UCSD-AML1 (cell line): ENCODE measurements around the gene FIBP.
"Not testable (repeated sequence)": the region's sequence is repeated elsewhere in the genome, so short reads cannot be mapped to it uniquely, and the experiment has no call there.

Experiments
- DNase-seq: peaks from one replicate; lab custom pipeline; 2025; ENCODE audit not compliant: unreplicated experiment; lab: John Stamatoyannopoulos, UW

Gene FIBP

DNA sequence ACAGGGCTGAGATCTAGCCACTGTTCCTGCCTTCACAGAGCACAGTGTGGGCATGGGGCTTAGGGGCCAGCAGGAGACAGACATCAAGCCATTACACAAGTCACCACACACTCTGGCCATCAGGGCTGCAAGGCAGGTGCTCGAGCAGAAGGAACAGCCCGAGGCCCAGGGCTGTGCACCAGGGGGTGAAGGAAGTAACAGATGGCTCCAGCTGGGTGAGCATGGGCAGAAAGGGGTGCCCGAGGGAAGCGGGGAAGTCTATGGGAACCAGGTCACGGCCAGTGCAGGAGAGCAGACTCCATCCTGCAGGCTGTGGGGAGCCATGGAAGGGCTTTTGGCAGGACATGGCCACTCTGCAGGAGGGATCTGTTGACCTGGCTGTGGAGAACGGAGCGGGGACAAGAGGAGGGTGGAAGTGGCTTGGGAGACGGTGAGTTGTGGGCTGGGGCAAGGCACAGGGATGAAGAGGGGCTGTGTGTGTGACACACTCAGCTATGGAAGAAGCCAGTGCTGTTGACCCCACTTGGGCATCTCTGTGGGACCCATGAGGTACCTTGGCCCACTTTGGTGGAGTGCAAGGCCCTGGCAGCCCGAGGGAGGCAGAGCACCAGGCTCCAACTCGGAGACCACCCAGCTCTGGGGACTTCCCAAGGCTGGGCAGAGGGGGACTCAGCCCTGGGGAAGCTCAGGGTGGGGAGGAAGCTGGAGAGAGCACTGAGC is 27.0 kb upstream of the FIBP start:
- peak; percentile 30 for DNase-seq

DNA sequence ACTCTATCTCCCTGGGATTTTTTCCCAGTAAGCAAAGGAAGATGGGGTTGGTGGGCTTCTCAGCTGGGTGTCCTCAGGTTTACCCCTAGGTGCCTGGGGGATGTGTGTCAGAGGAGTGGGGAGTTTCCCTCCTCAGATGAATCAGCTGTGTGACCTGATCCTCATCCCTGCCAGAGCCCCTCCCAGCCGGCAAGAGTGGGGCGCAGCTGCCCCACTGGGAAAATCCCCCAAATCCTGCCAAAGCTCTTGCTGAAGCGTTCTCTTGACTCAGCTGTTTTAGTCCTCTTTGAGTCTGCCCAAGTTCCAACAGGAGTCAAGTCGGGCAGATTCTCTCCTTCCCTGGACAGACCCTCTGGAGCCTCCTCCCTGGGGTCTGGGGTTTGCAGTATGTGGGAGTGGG is 24.6 kb upstream of the FIBP start:
- DNase-seq: no peak

DNA sequence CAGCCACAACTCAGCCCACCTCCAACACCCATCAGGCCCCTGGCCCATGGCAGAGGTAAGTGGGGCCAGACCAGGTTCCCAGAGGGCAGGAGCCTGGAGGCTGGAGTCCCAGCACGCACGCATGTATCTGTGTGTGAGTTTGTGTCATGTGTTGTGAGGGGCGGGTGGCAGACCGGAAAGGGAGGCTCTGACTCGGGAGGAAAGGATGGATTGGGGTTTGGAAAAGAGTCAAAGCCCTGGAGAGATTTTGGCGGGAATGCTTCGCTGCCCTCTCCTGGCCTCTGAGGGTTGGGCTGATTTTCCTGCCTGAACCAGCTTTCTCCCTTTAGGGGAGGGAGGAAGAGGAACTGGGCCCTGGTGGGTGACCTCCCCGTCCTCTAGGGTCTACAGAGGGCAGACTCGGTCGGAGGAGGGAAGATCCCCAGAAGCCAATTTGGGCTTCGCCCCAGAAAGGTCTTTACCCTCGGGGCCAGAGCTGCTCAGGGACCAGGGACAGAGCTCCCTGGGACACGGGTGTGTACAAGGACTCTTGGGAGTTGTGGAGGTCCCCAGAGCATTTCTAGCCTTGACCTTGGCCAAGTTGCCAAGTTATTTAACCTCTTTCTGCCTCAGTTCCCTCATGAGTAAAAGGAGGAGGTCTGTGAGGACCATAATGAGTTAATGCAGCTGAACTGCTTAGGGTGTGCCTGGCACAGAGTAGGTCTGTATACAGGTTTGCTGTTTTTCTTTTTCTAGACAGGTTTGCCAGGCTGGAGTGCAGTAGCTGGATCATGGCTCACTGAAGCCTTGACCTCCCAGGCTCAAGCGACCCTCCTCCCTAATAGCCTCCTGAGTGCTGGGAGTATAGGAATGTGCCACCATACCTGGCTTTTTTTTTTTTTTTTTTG is 23.7 kb upstream of the FIBP start:
- peak; percentile 38 for DNase-seq

DNA sequence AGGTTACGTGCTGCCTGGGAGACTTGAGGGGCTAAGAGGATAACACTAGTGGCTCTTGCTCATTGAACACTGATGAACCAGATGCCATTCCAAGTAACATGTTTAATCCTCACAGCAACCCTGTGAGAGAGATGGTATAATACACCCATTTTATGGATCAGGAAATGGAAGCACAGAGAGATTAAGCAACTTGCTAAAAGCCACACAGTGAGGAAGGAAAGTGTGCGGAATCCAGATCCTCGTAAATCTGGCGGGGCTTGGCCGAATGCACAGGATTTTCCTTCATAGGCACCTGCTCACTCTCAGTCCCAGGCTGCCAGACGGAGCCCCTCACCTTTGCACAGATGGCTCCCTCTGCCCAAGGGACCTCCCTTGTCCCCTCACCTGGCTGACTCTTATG is 19.6 kb upstream of the FIBP start:
- DNase-seq: no peak

DNA sequence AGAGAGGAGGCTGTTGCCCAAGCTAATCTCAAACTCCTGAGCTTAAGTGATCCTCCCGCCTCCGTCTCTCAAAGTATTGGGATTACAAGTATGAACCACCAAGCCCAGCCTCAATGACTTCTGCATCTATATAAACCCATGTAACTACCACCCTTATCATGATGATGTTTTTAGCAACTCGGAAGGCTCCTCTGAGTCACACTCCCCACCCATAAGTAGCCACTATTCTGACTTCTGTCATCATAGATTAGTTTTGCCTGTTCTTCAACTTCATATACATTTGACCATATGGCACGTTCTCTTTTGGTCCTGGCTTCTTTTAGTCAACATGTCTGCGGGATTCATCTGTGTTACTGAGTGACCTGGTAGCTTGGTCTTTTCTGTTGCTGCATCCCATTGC is 18.3 kb upstream of the FIBP start:
- DNase-seq: no peak

DNA sequence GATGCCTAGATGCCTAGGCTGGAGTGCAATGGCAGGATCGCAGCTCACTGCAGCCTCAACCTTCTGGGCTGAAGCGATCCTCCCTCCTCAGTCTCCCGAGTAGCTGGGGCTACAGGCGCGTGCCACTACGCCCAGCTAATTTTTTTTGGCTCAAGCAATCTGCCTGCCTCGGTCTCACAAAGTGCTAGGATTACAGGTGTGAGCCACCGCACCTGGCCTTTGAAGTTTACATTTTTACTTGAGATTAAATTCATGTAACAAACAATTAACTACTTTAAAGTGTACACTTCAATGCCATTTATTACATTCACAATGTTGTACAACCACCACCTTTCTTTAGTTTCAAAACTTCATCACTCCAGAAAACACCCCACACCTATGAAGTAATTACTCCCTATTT is 15.4 kb upstream of the FIBP start:
- DNase-seq: no peak

DNA sequence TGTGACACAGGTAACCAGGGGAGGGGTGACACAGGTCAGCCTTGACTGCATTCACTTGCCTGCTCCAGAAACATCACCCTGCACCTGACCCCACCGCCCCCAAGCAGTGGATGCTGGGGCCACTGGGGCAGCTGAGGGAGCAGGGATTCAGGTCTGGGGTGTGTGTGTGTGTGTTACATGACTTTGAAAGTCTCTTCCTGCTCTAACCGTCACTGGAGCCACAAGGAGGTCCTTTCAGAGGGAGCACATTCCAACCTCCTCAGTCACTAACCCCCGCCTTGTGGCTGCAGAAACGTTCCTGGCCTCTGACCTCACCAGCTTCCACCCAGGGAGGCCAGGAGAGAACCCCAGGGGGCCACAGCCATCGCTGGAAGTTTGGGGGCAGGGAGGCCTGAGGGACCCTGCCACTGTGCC is 14.8 kb upstream of the FIBP start:
- peak; percentile 19 for DNase-seq

DNA sequence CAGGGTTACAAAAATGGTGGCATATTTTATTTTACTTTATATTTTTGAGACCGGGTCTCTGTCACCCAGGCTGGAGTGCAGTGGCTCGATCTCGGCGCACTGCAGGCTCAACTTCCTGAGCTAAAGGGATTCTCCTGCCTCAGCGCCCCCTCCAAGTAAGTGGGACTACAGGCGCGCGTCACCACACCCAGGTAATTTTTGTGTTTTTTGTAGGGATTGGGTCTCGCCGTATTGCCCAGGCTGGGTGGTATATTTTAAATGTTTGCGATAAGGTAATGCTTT is 12.6 kb upstream of the FIBP start:
- no peak for DNase-seq

DNA sequence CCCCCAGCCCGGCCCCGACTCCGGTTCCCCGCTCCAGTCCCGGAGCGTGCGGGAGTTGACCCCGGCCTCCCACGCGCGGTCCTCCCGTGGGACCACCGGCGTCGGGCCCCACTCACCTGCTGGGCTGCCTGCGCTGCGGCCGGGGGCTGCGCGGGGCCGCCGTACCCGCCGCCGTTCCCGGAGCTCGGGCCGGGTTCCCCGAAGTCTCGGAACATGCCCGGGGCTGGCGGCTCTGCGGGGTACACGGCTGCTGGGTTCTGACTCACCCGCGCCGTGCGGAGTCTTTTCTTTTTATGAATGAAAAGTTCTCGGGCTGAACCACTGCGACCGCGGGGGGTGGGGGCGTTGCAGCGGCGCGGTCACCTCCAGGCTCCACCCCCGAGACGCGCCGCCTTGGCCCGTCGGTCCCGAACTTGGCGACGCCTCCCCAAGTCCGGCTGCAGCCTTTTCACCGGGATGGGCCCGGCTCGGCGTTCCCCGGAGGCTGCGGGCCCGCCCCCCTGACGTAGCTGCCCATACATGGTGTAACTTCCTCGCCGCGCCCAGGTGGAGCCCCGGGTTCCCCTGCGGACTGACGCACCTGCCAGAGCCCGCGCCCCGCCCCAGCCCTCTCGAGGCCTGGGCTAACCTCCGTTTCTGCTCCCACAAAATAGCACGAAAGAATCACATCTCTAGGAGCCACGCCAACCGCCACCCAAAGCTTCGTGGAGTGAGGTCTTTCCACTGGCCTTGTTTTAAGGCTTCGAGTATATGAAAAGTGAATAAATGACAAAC is 12.0 kb upstream of the FIBP start, which contains the start of gene FOSL1:
Gene FOSL1 (minus strand): TSS at position 264 of the 774 bp plus-strand sequence. CDS start 49 bp downstream, at position 215.
- DNase-seq: peak; percentile 90

DNA sequence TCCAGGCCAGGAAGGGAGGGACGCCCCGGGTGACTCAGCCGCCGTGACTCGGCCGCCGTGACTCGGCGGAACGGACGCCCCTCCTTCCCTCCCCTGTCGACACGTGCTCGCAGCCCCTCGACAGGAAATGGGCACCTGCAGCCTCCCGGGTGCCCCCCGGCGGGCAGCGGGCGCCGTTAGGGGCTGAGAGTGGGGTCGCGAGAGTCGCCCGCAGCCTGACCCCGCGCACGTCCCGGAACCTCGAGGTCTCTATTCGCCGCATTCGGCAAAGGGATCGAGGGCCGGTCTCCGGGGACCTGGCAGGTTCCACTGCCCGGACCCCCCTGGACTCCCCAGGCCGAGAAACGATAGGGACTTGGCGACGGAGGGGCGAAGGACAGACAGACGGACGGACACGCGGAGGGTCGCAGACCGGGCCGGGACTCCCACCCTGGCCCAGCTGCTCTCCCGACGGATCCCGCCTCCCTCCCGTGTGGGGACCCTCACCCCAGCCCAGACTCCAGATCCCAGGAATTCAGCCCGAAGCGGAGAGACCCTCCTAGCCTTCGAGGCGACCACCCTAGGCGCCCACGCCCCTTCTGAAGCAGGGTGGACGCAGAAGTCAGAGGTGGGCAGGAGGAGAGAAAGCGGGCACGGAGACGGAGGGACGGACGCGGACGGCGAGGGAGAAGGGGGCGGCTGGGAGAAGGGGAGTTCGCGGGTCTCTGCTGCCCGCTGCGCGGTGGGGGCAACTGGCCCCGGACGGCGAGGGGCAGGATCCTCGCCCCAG is 11.3 kb upstream of the FIBP start:
- peak; percentile 78 for DNase-seq

DNA sequence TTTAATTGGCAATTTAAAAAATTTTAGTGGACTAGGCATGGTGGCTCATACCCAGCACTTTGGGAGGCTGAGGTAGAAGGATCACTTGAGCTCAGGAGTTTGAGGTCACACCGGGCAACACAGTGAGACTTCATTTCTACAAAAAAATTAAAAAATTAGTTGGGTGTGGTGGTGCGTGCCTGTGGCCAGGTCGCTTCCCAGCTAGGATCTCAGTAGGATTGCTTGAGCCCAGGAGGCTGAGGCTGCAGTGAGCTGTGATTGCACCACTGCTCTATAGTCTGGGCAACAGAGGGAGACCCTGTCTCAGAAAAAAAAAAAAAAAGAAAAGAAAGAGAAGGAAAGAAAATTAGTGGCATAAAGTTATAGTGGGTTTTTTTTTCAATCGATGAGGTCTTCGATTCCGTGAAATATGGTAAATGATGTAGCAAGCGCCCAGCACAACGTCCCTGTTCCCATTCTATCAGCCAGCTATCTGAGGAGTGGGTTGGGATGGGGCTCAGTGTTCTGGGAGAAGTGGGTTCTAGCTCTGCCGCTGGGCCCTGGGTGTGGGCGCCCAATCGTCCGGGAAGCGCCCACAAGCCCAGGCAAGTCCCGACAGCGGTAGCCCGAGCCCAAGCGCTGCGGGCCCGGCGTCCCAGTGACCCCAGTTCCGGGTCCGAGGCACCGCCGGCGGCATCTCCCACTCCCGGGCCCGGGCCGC is 10.5 kb upstream of the FIBP start:
- no peak for DNase-seq

DNA sequence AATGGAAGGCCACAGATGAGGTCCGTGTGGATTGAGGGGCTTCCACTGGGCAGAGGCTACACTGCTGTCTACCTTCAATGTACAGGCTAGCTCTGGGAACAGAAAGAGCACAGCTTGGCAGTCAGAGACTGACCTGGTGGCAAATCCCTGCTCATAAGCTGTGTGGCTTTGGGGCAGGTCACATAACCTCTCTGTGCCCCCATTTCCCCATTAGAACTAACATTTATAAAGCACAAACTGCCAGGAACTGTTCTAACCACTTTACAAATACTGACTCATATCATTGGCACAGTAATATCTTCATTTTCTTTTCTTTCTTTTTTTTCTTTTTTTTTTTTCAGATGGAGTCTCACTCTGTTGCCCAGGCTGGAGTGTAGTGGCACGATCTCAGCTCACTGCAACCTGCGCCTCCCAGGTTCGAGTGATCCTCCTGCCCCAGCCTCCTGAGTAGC is 8.8 kb upstream of the FIBP start:
- no peak for DNase-seq

DNA sequence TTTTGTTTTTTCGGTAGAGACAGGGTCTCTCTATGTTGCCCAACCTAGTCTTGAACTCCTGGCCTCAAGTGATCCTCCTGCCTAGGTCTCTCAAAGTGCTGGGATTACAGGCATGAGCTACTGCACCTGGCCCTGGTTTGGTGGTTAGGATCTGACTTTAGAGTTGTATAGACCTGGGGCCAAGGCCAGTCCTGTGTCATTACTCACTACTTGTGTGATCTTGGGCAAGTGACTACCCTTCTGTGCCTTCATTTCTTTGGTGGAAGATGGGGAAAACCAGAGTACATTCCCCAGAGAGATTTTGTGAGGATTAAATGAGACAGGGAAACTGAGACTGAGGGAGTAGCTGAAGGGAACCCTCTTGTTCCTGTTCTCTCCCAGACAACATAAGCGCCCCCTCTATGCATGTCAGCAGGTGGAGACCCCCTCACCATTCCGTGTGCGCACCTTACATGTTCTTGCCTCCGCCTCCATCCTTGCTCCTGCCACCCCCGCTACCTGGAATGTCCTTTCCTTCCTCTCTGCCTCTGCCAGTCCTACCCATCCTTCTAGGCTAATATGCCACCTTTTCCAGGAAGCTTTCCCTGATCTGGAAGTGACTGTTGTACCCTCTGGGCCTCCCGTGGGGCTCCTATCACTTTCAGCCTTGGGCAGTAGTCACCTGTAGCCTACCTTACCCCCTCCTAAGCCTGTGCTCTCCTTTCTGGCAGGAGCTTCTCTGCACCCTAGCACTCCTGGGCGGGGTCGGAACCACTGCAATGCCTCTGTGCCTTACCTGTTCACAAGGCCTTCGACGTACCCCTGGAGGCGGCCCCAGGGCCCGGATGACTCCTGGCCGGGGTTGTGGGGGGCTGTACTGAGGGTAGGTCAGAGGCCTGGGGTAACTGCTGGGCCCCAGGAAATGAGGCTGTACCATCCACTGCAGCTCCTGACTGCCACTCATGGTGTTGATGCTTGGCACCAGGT is 8.0 kb upstream of the FIBP start:
- DNase-seq: no peak

DNA sequence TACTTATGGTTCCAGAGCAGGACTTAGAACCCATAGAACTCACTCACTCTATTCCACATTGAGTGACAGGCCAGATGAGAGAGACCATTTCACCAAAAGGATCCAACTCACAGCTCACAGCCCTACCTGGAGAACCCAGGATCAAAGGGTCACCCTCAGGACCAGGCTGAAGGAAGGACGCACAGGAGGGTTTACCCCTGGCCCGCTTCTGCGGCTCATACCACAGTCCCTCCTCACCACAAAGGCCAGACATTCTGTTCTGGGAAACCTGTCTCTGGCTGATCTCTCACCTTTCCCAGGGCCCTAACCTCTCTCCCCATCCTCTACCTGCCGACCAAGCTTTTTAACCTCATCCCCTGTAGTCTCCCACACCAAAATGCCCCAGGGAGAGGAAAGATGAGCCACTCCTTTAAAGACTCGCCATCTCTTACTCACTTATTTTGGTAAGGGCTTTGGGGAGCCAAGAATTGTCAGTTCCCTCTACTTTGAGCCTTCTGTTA is 7.3 kb upstream of the FIBP start:
- DNase-seq: no peak

DNA sequence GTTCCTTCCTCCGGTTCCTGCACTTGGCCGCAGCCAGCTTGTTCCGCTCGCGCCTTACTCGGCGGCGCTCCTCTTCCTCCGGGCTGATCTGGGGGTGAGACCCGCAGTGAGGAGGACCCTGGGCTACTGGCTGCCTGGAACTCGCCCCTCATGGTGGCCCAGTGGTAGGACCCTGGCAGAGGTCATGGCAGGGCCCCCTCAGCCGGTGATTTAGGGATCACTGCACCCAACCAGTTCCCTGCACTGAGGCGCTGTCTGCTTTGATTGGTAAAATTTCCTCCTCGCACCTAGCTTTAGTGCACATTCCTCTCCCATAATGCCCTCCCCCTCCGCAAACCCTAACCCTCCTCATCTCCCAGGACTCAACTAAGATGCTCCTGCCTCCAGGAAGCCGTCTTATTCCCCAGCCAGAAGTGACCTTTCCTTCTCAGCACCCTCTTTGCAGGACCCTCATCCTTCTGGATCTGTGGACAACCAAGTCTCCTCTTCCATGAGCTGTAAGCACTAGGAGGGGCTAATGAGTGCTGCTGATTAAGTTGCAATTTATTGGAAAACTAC is 5.8 kb upstream of the FIBP start:
- DNase-seq: peak; percentile 72

DNA sequence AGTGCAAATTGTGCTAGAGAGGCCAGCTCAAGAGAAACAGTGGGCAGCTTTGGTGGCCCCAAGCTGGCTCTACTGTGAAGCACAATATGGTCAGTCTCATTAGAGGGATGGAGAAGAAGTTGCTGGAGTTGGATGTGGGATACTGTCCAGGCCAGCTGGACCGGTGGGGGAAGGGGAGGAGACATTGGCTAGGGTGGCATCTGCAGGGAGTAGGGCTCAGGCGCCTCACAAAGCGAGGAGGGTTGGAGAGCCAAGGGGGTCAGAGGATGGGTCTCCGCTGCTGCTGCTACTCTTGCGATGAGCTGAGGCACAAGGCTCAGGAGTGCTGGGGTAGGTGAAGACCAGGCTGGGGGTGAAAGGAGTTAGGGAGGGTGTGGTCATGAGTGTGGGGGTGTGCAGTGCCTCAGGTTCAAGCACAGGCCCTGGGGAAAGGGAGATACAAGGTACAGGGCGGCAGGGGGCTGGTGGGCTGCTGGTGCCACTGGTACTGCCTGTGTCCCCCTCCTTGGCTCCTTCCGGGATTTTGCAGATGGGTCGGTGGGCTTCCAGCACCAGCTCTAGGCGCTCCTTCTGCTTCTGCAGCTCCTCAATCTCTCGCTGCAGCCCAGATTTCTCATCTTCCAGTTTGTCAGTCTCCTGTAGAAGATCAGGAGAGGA is 4.5 kb upstream of the FIBP start:
- no peak for DNase-seq

DNA sequence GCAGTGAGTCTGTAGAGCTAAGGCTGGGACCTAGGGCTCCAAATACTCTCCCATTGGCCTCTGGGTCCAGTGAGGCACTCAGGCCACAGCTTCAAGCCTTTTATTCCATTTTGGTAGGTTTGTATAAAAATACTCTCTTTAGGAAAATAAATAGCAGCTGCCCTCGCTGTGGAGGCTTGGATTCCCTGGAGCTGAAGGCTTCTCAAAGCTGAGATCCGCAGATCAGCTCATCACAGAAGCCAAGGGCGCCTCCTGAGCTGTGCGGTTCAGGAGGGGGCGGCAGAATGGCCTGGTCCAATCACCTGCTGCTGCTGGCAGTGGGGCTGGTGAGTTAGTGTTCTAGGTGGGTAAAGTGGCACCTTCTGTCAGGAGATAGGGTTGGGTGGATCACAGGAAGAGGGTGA is 3.9 kb upstream of the FIBP start:
- not testable (repeated sequence) for DNase-seq
